SIG-M5 treated with dmso at 0.1 percent for 504 hours (cell line): ENCODE data around the gene TYK2.
A peak's percentile ranks its signal among the peaks of the same experiment; 100 is the strongest.

Experiments
- DNase-seq: peaks from one replicate; lab custom pipeline; 2025; ENCODE audit not compliant: unreplicated experiment; lab: John Stamatoyannopoulos, UW

TYK2 gene

GRCh38 chr19:10335352-10335985 lies 44.9 kb downstream of the TYK2 start:
- DNase-seq: no peak

DNA sequence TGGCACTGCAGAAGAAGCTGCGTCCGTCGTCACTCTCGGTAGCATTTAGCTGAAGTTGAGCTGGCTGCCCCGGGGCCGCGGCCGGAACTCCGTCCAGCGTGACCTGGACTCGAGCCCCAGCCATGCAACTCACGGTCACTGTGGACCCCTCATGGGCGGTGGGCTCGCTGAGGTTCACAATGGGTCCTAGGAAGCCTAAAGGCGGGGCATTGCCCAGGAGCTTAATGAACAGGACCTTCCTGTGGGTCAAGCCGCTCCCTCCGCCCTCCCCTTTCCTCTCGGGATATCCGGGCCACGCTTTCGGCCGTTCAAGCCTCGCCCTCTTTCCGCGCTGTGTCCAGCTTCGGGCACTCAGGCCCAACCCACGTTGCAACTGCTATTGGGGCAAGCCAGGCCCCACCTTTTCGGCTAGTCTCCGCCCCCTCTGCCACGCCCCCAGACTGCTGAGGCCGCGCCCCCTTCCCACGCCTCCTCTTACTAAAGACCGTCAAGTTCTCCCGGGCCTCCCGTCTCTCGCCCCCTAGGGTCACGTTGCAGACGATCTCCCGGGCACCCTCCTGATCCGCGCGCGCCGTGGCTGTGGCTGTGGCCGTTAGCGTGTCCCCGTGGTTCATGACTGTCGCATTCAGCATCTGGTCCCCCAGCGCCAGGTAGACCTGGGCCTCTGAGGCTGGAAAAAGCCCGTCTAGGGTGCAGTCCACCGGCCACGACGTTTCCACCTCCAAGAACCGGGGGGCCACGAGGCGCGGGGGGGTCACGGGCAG lies 45.6 kb downstream of the TYK2 start:
- peak; percentile 45 for DNase-seq

DNA sequence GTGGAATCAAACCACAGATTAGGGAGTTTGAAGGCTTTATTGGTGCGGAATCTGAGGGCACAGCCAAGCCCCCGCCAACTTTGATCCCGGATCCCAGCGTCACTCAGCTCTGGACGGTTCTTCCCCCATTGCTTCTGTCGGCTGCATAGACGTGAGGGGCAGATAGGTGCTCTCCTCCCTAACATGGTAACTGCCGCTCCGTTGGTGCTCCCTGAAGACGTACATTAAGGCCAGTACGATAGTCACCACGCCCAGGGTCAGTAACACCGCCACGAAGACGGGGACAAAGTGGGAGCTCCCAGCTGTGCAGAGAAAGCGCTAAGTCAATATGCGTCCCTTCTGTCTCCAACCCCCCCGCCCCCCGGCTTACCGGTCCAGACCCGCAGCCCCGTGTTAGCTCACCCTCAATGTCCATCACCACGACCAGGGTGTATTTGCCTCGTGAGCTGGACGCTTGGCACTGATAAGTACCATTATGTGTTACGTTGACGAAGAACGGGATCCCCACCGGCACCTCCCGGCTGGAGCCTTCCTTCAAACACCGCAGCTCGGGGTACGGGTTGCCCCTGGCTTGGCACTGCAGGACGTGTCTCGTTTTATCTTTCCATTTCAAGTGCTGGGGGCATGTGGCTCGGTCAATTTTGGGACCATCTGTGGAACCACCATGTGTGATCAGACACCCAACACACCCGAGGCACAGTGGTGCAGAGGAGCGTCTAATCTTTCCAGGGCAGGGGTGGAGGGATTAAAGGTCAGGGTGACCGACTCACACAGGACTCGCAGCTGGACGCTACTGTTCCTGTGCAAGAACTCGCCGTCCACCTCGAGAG lies 46.4 kb downstream of the TYK2 start:
- DNase-seq: no peak

DNA sequence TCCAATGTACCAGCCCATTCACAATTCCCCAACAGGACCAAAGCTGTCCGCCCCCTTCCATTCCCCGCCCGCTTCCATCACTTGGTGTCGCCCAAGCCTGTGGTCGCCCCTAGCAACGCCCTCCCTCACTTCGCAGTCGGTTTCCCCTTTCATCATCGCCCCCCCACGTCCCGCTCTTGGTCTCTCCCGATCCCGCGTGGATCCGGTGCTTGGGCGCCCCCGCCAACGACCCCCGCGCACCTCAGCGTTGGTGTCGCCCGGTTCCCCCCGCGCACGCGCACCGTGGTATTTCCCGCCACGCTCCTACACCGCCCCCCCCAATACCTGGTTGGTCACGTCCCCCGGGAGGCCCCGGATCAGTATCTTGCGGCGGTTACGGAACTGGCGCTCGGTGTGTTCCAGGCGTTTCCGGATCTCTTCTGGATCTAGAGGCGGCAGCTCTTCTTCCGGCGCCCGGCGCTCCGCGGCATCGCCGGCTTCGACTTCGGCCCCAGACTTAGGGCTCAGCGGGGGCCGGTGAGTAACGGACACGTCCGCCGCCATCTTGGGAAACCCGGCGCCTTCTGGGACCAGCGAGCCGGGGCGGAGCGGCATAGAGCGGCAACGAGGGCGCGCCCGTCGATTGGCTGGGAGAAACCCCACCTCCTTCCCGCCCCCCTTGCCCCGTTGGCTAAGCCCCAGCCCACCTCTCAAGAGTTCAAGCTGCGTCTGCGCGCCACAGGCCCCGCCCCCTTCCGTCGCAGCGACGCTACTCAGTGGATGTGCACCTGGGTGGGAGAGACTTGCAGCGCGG lies 47.2 kb downstream of the TYK2 start, which contains the start of gene RAVER1:
TSS of gene RAVER1 (minus strand) at position 565 of the 793 bp plus-strand sequence. CDS start at position 543, 22 bp downstream.
- DNase-seq: peak; percentile 93

DNA sequence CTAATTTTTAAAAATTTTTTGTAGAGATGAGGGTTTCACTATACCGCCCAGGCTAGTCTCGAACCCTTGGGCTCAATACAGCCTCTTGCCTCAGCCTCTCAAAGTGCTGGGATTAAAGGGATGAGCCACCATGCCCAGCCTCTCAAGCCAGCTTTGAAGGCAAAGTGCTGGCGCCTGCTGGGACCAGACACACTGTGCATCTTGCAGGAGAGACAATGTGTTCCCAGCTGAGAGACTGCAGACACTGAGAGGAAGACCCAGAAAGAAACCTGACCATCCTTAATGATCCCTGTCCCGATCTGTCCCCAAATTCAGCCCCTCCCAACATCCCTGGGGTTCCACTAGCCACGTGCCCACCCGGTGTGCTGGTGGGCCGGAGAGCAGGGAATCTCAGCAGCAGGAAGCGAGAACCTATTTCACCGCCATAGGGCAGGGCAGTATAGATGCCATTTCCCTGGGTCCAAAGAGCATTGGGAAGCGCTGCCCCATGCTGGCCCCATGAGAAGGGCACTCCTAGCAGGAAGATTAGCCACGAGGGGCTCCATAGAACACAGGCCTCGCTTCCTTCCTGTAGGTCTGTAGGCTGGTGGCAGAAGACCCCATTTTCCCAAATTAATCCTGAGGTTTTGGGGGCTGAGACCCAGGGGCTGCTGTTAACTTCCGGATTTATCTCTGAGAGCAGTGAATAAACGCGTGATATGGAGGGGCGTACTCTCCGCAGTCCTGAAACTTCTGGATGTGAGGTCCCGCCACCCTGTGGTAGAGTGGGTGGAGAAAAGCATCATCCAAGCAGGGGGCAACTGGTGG lies 48.0 kb downstream of the TYK2 start:
- DNase-seq: no peak

- no peak for DNase-seq
Measured at GRCh38 chr19:10329555-10329954, 50.8 kb downstream of the TYK2 start.

DNA sequence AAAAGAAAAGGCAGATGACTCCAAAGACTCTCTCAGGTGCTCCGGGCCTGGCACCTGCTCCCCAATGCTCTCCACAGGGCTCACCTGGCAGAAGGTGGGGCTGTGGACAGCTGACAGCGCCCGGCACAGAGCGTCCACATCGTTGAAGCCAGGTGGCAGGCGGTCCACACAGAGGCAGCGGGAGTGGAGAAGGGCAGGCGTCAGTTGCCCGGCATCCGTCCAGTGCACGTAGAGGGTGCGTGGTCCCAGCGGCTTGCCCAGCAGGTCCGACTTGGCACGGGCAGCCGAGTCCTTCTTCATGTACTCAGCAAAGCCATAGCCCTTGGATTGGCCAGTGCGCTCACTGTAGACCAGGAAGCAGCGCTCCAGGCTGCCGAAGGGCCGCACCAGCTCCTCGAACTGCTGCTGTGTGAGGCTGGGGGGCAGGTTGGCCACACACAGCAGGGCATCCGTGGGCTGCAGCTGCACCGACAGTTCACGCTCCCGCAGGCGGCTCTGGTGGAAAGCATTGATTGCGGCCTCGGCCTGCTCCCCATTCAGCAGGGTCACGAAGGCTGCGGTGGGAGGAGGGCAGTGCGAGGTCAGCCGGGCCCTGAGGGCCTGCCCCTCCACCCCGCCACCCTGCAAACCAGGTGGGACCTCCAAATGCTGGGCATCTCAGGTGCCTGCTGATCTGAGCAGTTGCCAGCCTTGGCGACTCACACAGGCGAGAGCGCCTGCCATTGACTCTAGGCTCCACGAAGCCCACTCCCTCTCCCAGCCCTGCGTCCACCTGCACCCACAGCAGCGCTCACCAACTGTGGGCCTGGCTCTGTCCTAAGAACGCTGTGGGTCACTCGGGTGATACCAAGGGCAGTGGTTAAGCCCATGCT lies 51.6 kb downstream of the TYK2 start:
- DNase-seq: no peak

DNA sequence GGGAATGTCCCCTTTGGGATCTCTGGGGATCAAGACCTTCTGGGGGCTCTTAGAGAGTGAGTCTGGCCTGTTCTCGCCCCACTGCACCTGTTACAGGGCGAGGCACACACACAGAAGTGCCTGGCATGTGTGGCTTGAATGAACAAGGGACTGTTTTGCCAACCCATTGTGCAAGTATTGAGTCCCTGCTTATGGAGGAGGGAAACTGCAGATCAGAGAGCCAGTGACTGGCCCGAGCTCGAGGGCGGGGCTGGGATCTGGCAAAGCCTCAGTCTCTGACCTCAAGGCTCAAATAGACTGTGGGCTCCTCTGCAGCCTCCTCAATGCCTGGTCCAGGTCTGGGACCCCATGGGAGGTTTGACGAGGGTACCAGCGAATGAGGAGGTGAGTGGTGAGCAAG lies 52.6 kb downstream of the TYK2 start:
- no peak for DNase-seq

DNA sequence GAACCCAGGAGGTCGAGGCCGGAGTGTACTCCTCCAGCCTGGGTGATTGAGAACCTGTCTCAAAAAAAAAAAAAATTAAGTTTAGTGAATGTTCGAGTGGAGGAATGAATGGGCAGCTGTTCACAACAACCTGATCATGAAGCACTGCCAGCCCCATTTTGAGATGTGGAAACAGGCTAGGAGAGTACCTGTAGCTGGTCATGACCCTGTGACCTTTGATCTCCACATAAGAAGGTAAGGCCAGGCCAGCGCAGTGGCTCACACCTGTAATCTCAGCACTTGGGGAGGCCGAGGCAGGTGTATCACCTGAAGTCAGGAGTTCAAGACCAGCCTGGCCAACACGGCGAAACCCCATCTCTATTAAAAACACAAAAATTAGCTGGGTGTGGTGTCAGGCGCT lies 54.6 kb downstream of the TYK2 start:
- DNase-seq: no peak

GRCh38 chr19:10321874-10322835 lies 58.2 kb downstream of the TYK2 start:
- no peak for DNase-seq

- no peak for DNase-seq
Measured at GRCh38 chr19:10321417-10321797, 59.0 kb downstream of the TYK2 start.

DNA sequence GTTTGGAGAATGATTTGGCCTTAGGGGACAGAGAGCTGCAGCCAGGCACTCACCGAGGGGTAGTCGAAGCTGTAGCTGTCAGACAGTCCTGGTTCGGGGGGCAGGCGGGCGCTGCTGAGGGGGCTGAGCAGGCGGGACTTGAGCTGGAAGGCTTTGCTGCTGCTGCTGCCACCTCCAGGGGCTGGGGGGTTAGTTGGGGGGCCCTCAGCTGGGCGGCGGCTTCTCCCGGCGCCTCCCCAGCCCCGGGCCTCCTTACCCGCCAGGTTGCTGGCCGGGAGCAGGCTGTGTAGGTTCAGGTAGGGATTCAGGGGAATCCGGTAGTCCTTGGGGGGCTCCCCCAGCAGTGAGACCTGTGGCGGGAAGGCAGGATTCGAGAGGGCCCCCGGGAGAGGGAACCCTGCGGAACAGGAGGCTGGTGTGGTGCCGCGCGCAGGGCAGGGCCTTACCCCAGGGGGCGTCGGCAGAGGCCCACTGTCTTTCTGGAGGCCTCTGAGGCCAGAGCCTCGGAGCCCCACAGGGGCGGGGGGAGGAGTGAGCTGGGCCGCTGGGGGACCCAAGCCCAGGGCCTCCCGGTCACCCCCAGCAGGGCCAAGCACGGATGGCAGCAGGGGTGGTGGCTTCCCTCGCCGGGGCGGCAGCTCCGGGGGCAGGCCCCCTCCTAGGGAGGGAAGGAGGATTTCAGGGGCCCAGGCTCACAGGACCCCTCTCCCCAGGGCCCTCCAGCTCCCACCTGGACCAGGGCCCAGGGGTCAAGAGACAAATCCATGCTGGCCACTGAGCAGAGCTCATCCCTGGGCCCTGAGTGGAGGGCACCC lies 59.6 kb downstream of the TYK2 start:
- no peak for DNase-seq

DNA sequence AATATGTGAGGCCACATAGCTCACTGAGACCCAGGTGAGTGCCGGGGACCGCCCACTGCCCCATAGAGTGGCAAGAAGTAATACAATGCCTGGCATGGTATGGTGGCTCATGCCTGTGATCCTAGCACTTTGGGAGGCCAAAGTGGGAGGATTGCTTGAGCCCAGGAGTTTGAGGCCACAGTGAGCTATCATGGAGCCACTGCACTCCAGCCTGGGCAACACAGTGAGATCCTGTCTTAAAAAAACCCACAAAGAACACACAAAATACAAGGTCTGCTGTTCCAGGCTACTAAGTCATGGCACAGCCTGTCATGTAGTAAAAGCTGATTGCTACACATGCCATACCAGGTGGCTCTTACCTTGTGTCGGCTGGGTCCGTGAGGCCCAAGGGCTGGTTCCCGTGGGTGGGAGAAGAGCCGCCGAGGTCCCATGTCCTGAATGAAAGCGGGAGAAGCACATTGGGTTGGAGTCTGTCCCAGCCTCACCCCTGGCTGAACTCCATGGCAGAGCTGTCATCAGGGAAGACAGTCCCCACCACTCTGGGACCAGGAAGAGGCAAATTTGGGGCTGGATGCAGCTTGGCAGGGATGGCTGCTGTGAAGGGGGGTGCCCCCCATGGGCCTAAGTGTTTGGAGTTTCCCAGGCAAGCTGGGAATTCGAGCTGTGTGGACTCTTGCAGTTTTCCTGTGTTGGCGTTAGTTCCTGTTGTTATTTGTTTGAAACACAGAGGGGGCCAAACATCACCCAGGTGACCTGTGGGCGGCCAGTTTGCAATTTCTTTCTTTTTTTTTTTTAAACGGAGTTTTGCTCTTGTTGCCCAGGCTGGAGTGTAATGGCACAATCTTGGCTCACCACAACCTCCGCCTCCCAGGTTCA lies 61.3 kb downstream of the TYK2 start:
- no peak for DNase-seq

GRCh38 chr19:10317857-10318462 lies 62.4 kb downstream of the TYK2 start:
- no peak for DNase-seq

DNA sequence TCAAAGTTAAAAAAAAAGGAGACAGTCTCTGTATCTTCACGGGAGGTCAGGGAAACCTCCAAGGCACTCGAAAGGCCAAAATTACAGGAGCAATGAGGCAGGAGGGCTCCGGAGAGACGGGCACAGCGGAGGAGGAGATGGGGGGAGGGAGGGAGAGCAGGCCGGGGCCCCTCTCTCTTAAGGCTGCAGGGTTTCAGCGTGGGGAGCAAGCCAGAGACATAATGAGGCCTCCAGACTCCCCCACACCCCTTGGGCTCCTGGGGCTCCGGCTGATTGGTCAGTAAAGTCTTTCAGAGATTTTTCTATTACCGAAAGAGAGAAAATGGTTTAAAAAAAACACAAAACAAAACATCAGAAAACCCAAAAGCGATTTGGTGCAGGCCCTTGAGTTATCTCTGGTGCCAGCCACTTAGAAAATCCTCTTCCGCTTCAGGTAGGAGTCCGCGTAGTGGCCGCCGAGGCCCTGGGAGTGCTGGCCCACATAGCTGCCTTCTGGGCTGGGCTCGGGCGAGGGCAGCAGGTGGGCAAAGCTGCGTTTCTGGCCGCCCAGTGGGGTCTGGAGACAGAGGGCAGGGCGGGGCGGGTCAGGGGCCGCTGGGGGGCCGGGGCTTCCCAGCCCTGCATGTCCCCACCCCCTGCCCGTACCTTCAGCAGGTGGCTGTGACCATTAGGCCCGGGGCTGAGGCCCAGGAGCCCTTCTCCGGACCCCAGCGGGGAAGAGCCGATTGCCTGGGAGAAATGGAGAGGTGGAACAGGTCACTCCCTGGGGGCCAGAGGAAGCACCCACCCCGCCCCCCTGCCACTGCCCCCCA lies 63.1 kb downstream of the TYK2 start:
- DNase-seq: no peak
